Iris pigment epithelial cell (primary cell): ENCODE results near the gene ATRNL1.

Experiments
- DNase-seq: peaks from one replicate; pipeline ENCODE4 v3.0.0-alpha.2; 2011; ENCODE audit warnings: low read depth

Gene ATRNL1

GRCh38 chr10:115982526-115982925, 889.4 kb downstream of the ATRNL1 start:
- DNase-seq = no peak

- DNase-seq = peak; percentile 65
Observed at GRCh38 chr10:115985786-115986185, 892.6 kb downstream of the ATRNL1 start.

GRCh38 chr10:115988380-115988779, 895.2 kb downstream of the ATRNL1 start:
- DNase-seq = no peak

GRCh38 chr10:115989621-115990020, 896.5 kb downstream of the ATRNL1 start:
- DNase-seq = peak; percentile 82

- DNase-seq = no peak
Observed at GRCh38 chr10:115992236-115992986, 899.2 kb downstream of the ATRNL1 start.

GRCh38 chr10:115996031-115996430, 902.9 kb downstream of the ATRNL1 start:
- DNase-seq = no peak

GRCh38 chr10:115998301-115998700, 905.1 kb downstream of the ATRNL1 start:
- no peak for DNase-seq
